Left lung (tissue), 10 donors: ENCODE measurements around the gene BACH2. TPM values are rescaled to one million over a fixed set of nuclear protein-coding genes. Genes with fewer than 3 reads are reported as not detected.

ENCODE experiments used
- ATAC-seq: fragments of 200-7000 bp; cut with Tn5 transposase; one replicate; pipeline ENCODE4 v1.9.1; 2020; ENCODE audit warnings: moderate library complexity
- DNase-seq, 4 donors: peaks; one replicate each; pipeline ENCODE4 v3.0.0-alpha.2; 2013 to 2020
- H3K27ac ChIP-seq, 2 donors: fragments of 200-600 bp; sonication (generic) in 1 of 2; one replicate each; pipeline versions ENCODE4 v1.5.0 to v1.8.0; 2020 to 2021
- H3K27me3 ChIP-seq, 2 donors: fragments of 200-600 bp; sonication (generic) in 1 of 2; one replicate each; pipeline versions ENCODE4 v1.5.0 to v1.8.0; 2020 to 2021
- H3K36me3 ChIP-seq, 2 donors: fragments of 200-600 bp; sonication (generic) in 1 of 2; one replicate each; pipeline versions ENCODE4 v1.5.0 to v1.8.0; 2020 to 2021
- H3K4me1 ChIP-seq, 2 donors: fragments of 200-600 bp; one replicate each; pipeline ENCODE4 v1.8.0; 2021
- H3K4me3 ChIP-seq, 2 donors: fragments of 200-600 bp; sonication (generic) in 1 of 2; one replicate each; pipeline versions ENCODE4 v1.5.0 to v1.8.0; 2020 to 2021; ENCODE audit warnings: mild to moderate bottlenecking in 1 of 2
- H3K9me3 ChIP-seq, 2 donors: fragments of 200-600 bp; sonication (generic) in 1 of 2; one replicate each; pipeline versions ENCODE4 v1.5.0 to v1.8.0; 2020 to 2021
- intact Hi-C, 2 donors: fragments of 100-400 bp; cut with DNase I; formaldehyde crosslinking; loops; one replicate each; pipeline versions ENCODE4 v1.11.2 to v1.14.2; 2022
- polyA plus RNA-seq, 6 donors: library from polyadenylated mRNA; unstranded; fragments of 120-200 nt; gene quantifications; one replicate each; pipeline ENCODE4 v1.2.1, GENCODE V29; 2013; ENCODE audit not compliant: insufficient read length in 6 of 6
- total RNA-seq, 2 donors: library from RNA; stranded (reverse); fragmentation: NEBNext Ultra II Directional; extraction: Animal tissue kit (Norgen Biotek cat#: 25700); gene quantifications; one replicate each; pipeline ENCODE4 v1.2.1, GENCODE V29; 2021
- TF ChIP-seq, protein P1 (sequence below), 2 donors: fragments of 200-600 bp; sonication (generic) in 1 of 2; IDR thresholded peaks; one replicate each; pipeline versions ENCODE4 v1.5.0 to v1.8.0; 2021; ENCODE audit warnings: antibody characterized with exemption in 2 of 2
- donor health status: DM: no; HTN: yes; CAD: no.
- donor health status: DM: no; HTN: no; CAD: no.

Gene BACH2
- total and polyA plus RNA-seq, 8 donors = 3.8 to 10.6 (median 8.9) TPM

DNA sequence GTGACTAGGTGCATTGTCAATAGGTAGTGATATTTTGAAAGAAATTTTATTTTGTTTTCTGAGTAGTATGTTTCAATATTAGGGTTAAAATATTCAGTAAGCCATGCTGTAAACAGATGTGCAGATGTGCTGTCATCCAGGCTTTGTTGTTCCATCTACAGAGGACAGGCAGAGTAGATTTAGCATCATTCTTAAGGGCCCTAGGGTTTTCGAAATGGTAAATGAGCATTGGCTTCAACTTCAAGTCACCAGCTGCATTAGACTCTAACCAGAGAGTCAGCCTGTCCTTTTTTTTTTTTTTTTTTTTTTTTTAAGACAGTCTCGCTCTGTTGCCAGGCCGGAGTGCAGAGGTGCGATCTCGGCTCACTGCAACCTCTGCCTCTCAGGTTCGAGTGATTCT, 27.1 kb upstream of the BACH2 start:
- TF ChIP-seq, protein P1, sequence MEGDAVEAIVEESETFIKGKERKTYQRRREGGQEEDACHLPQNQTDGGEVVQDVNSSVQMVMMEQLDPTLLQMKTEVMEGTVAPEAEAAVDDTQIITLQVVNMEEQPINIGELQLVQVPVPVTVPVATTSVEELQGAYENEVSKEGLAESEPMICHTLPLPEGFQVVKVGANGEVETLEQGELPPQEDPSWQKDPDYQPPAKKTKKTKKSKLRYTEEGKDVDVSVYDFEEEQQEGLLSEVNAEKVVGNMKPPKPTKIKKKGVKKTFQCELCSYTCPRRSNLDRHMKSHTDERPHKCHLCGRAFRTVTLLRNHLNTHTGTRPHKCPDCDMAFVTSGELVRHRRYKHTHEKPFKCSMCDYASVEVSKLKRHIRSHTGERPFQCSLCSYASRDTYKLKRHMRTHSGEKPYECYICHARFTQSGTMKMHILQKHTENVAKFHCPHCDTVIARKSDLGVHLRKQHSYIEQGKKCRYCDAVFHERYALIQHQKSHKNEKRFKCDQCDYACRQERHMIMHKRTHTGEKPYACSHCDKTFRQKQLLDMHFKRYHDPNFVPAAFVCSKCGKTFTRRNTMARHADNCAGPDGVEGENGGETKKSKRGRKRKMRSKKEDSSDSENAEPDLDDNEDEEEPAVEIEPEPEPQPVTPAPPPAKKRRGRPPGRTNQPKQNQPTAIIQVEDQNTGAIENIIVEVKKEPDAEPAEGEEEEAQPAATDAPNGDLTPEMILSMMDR (IDR thresholded peaks at IDR 0.05) = no peak
- H3K4me3 ChIP-seq = no peak overlapping the region
- intact Hi-C loops = no loop called here
- H3K4me1 ChIP-seq = no peaks in the 10 kb centered on the region
- ATAC-seq = no peak
- no peaks in the 10 kb centered on the region for H3K9me3 ChIP-seq
- no peaks in the 10 kb centered on the region for H3K36me3 ChIP-seq
- no peaks in the 10 kb centered on the region for H3K27me3 ChIP-seq
- H3K27ac ChIP-seq = no peak overlapping the region
- no peak for DNase-seq

DNA sequence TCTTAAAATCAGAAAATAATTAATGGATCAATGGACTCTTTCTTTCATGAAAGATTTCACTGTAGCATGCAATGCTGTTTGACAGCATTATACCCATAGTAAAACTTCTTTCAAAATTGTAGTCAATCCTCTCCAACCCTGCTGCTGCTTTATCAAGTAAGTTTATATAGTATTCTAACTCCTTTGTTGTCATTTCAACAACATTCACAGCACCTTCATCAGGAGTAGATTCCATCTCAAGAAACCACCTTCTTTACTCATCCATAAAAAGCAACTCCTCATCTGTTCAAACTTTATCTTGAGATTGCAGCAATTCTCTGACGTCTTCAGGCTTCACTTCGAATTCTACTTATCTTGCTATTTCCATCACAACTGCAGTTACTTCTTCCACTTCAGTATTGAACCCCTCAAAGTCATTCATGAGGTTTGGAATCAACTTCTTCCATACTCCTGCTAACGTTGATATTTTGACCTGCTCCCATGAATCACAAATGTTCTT, 26.4 kb upstream of the BACH2 start:
- TF ChIP-seq, protein P1 (IDR thresholded peaks at IDR 0.05) = no peak
- ATAC-seq = no peak
- H3K4me1 ChIP-seq = no peaks in the 10 kb centered on the region
- H3K4me3 ChIP-seq = no peak overlapping the region
- intact Hi-C loops = no loop called here
- DNase-seq = no peak
- H3K27me3 ChIP-seq = no peaks in the 10 kb centered on the region
- no peaks in the 10 kb centered on the region for H3K36me3 ChIP-seq
- H3K27ac ChIP-seq = no peak overlapping the region
- no peaks in the 10 kb centered on the region for H3K9me3 ChIP-seq

DNA sequence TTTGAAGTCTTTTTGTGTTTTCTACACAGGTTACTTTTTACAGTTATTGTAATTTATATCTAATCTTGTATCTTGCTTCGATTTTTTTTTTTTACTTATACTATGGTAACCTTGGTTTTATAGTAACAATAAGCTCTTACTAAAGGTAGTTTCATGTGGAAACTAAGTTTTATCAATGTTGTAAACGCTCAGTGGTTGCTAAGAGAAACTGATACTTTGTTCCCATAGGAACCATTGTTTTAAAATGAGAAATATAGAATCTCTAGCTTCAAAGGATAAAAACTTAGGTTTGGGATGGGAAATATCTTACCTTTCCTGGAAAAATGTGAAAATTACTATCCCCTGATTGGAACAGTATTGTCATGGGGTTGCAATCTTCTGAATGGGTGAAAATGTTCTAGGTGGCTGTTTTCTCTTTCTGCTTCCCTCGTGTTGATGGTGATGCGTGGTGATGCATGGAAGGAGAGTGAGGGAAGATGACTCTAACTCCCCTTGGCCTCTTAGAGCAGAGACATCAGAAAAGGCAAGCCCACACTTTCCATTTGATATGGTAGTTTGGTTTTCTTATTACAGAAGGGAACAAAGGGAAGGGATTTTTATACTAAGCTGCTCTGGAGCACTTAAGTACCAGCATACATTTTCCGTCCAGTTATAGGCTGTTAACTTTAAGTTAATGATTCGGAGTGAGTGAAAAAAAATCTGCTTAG, 23.5 kb upstream of the BACH2 start:
- intact Hi-C loops = no loop called here
- ATAC-seq = no peak
- DNase-seq = no peak
- Histone ChIP-seq H3K9me3 (no peaks in the 10 kb centered on the region), H3K4me1 (no peaks in the 10 kb centered on the region), H3K36me3 (no peaks in the 10 kb centered on the region), H3K27ac (no peak overlapping the region), H3K27me3 (no peaks in the 10 kb centered on the region), H3K4me3 (no peak overlapping the region)
- TF ChIP-seq, protein P1 (IDR thresholded peaks at IDR 0.05) = no peak

DNA sequence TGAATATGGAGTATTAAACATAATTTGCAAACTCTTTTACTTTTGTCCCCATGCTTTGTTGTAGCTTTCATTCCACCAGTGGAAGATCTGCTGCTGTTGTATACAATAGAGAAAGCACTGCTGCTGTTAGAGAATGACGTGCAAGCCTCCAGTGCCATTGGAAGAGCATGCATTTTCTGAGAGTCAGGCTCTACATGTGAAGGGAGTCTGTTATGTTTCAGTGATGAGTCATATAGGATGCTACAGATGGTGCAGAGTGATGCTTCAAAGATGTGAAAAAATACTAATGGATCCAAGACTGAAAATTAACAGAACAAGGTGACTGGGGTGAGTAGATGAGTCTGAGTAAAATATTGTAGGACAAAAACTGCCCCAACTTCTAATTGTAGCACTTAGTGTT, 22.4 kb upstream of the BACH2 start:
- DNase-seq = no peak
- Histone ChIP-seq H3K4me3 (no peak overlapping the region), H3K9me3 (no peaks in the 10 kb centered on the region), H3K27me3 (no peaks in the 10 kb centered on the region), H3K36me3 (no peaks in the 10 kb centered on the region), H3K4me1 (no peaks in the 10 kb centered on the region), H3K27ac (no peak overlapping the region)
- ATAC-seq = no peak
- intact Hi-C loops = no loop called here
- TF ChIP-seq, protein P1 (IDR thresholded peaks at IDR 0.05) = no peak

DNA sequence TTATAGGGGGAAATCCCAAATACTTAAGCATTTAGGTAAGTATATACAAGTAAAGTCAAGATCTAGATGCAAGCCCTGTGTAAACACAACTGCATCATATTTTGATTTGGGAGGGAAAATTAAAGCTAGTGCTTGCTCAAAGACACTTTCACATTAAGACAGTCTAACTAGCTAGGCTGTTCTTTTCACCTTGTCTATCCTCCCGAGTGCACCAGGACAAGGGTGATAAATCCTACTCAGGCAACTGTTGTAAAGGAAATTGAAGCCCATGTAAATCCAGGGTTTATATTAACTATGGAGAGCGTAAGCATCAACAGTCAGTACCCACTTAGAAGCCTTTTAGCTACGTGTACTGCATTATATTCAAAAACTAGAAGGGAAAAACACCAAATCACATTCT, 19.3 kb upstream of the BACH2 start:
- Histone ChIP-seq H3K9me3 (no peaks in the 10 kb centered on the region), H3K36me3 (no peaks in the 10 kb centered on the region), H3K27me3 (no peaks in the 10 kb centered on the region), H3K27ac (no peak overlapping the region), H3K4me1 (no peaks in the 10 kb centered on the region), H3K4me3 (no peak overlapping the region)
- no peak for ATAC-seq
- intact Hi-C loops = no loop called here
- no peak for DNase-seq
- TF ChIP-seq, protein P1 (IDR thresholded peaks at IDR 0.05) = no peak
